Progenitor cell of endocrine pancreas (in vitro differentiated cells): ENCODE measurements around the gene CEP85. TPM values are rescaled to one million over a fixed set of nuclear protein-coding genes. Genes with fewer than 3 reads are reported as not detected.
"Not testable (repeated sequence)": the region's sequence is repeated elsewhere in the genome, so short reads cannot be mapped to it uniquely, and the experiment has no call there.

ENCODE experiments used
- DNase-seq: peaks from one replicate; pipeline ENCODE4 v3.0.0; 2021; ENCODE audit warnings: low spot score; ENCODE audit not compliant: unreplicated experiment
- H3K27ac Mint-ChIP-seq: 2 replicates; pipeline ENCODE4 v1.8.0; 2021; ENCODE audit warnings: mild to moderate bottlenecking, moderate library complexity, mixed read lengths
- H3K27me3 Mint-ChIP-seq: 2 replicates; pipeline ENCODE4 v1.8.0; 2021; ENCODE audit warnings: mixed read lengths
- H3K36me3 Mint-ChIP-seq: 2 replicates; pipeline ENCODE4 v1.8.0; 2022; ENCODE audit warnings: mixed read lengths; ENCODE audit not compliant: insufficient read depth
- H3K4me1 Mint-ChIP-seq: 2 replicates; pipeline ENCODE4 v1.8.0; 2021; ENCODE audit warnings: low read depth, mixed read lengths
- H3K4me3 Mint-ChIP-seq: 2 replicates; pipeline ENCODE4 v1.8.0; 2021; ENCODE audit warnings: low read depth, mild to moderate bottlenecking, moderate library complexity, mixed read lengths
- H3K9me3 Mint-ChIP-seq: 2 replicates; pipeline ENCODE4 v1.8.0; 2021; ENCODE audit warnings: low read depth, mixed read lengths
- CTCF ChIP-seq: fragments of 200-600 bp; sonication (generic); IDR thresholded peaks from one replicate; pipeline ENCODE4 v1.5.0; 2021; ENCODE audit warnings: antibody characterized with exemption, mild to moderate bottlenecking; ENCODE audit not compliant: unreplicated experiment
- total RNA-seq: library from RNA; stranded (reverse); gene quantifications from 2 replicates; pipeline ENCODE4 v1.2.1, GENCODE V29; 2021

CEP85 gene
- total RNA-seq, 1 donor from 2014 or later: 21.3 TPM

GRCh38 chr1:26224606-26225005 is 9.4 kb upstream of the CEP85 start:
- H3K4me3 Mint-ChIP-seq: peak overlapping the region; percentile 75
- peaks cover 7% of the 10 kb centered on the region for H3K4me1 Mint-ChIP-seq
- no peaks in the 10 kb centered on the region for H3K9me3 Mint-ChIP-seq
- TF ChIP-seq CTCF: no peak
- H3K27ac Mint-ChIP-seq: no peak overlapping the region
- H3K36me3 Mint-ChIP-seq: no peaks in the 10 kb centered on the region
- no peak for DNase-seq
- peaks cover 24% of the 10 kb centered on the region for H3K27me3 Mint-ChIP-seq

DNA sequence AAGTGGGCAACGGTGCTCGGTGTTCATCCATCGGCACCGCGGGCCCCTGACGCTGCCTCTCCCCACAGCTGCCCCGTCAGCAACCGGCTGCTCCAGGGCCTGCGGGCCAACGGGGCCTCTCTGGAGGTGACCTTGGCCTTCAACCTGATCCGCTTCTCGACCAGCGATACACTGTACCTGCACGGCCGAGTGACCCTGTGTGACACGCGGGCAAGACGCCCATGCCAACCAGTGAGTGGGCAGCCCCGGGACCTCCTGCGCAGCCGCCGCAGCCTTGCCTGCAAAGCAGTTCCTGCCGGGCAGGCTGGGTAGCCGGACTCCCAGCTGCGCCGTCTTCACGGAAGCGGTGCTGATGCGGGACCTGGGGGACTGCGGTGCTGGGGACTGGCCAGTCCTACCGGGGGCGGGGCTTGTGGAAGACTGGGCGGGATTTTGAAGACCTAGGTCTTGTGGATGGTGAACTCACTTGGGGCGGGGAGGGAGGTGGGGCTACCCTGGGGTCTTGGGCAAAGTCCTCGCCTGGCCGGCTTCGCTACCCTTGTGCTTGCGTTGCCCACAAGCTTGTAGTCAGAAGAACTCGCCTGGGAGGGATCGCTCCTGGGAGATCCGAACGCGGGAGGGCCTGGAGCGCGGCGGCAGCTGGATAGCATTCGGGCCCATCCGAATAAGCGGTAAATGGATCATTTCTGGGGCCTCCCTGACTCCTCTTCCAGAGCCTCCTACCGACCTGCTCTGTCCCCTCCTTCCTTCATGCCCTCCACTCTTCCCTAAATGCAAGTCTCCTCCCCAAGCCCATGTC is 8.8 kb upstream of the CEP85 start:
- peak; percentile 77 for DNase-seq
- peaks cover 7% of the 10 kb centered on the region for H3K4me1 Mint-ChIP-seq
- no peak for TF ChIP-seq CTCF
- H3K27ac Mint-ChIP-seq: peak overlapping the region; percentile 34
- H3K27me3 Mint-ChIP-seq: peaks cover 24% of the 10 kb centered on the region
- H3K36me3 Mint-ChIP-seq: no peaks in the 10 kb centered on the region
- H3K4me3 Mint-ChIP-seq: peak overlapping the region; percentile 75
- no peaks in the 10 kb centered on the region for H3K9me3 Mint-ChIP-seq

DNA sequence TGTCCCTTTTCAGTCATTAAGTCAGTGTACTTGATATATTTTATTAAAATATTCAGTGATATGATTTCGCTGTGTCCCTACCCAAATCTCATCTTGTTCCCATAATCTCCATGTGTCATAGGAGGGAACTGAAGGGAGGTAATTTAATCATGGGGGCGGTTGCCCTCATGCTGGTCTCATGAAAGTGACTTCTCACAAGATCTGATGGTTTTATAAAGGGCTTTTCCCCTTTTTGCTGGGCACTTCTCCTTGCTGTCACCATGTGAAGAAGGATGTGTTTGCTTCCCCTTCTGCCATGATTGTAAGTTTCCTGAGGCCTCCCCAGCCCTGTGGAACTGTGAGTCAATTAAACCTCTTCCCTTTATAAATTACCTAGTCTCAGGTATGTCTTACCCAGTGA is 3.3 kb upstream of the CEP85 start:
- not testable (repeated sequence) for H3K27ac Mint-ChIP-seq, DNase-seq, H3K4me3 Mint-ChIP-seq, H3K27me3 Mint-ChIP-seq, H3K36me3 Mint-ChIP-seq, H3K9me3 Mint-ChIP-seq
- H3K4me1 Mint-ChIP-seq: peaks cover 12% of the 10 kb centered on the region

DNA sequence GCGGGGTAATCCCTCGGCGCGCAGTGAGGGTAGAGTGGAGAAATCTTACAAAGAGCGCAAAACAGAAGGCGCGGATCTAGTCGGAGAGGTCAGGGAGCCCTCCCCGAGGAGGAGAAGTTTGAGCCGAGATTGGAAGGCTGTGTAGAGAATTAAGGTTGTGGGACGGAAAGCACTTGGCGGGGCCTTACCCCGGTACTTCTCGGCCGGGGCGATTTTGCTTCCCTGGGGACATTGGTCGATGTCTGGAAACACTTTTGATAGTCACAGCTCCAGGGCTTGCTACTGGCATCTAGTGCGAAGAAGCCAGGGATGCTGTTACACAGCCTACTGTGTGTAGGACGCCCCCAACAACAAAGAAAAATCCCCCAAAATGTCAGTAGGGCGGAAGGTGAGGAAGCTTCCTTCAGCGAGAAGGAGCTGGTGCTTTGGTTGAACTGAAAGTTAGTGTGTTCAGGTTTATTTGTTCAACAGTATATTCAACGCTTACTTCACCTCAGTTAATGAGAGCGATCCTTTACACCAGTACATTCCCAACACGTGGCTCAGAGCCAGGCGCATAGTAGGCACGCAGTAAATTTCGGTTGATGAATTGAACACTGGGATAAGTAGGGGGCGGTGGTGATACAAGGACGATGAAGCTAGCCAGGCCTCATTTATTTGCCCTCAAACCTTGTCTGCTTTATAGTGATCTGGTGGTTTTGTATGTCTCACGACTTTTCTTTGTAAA is 807 bp downstream of the CEP85 start:
- no peaks in the 10 kb centered on the region for H3K36me3 Mint-ChIP-seq
- H3K27ac Mint-ChIP-seq: peak overlapping the region; percentile 97
- H3K9me3 Mint-ChIP-seq: no peaks in the 10 kb centered on the region
- H3K4me3 Mint-ChIP-seq: peak overlapping the region; percentile 97
- no peaks in the 10 kb centered on the region for H3K27me3 Mint-ChIP-seq
- DNase-seq: peak; percentile 18
- no peak for TF ChIP-seq CTCF
- H3K4me1 Mint-ChIP-seq: peaks cover 15% of the 10 kb centered on the region

GRCh38 chr1:26237230-26237966 is 3.4 kb downstream of the CEP85 start:
- Mint-ChIP-seq H3K4me1 (peaks cover 15% of the 10 kb centered on the region), H3K4me3 (no peak overlapping the region), H3K9me3 (no peaks in the 10 kb centered on the region), H3K36me3 (peaks cover 1% of the 10 kb centered on the region), H3K27ac (peak overlapping the region; percentile 14), H3K27me3 (no peaks in the 10 kb centered on the region)
- no peak for DNase-seq
- TF ChIP-seq CTCF: no peak
